Measurements from ENCODE around the gene RETN.

Gene RETN

DNA sequence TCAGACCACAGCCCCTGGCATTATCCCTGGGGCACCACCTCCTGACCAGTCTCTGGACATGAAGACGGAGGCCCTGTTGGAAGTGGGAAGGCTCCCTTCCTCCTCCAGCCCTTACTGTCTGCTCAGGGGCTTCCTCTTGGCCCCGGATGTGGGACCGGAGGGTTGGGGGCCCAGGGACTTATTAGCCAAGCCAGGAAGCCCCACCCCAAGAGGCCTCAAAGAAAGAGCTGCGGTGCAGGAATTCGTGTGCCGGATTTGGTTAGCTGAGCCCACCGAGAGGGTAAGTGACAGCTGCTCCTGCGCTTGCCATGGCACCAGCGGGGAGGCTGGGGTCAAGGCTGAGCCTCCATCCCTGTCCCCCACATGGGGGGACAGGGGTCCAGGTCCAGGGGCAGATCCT is at the start of gene RETN:
TSS of gene RETN (plus strand) at position 208 of the 400 bp plus-strand sequence. CDS start 278 bp downstream, outside the sequence.
- DNase-seq: no peak

DNA sequence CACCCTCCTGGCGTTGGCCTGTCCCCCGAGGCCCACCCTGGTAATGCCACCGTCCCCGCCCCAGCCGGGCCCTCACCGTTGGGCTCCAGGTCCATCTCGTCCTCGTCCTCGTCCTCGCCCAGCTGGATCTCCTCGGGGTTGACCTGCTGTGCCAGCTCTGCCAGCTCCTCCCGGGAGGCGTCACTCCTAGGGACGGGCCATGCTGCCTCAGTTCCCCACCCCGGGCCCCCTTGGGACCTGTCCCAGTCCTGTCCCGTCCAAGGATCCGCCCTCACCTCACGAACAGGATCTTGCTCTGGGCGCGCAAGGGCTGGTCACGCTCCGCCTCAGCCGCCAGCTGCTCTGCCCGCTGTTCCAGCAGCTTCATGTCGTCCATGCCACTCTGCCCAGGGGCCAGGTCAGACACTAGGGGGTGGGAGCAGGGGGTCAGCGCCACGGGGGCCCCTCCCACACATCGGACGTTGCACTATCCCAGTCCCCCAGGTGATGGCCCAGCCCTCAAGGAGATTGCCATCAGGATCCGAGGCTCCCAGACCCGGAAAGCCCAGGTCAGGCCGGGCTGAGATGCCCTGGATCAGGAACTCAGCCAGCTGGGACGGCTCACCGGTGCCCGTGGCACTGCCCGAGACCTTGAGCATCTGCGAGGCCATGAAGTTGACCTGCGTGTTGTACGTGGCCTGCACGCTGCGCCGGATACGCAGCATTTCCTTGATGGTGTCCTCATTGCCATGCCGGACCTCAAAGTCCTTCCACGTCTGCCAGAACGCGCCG is 49.0 kb upstream of the RETN start:
- DNase-seq: no peak

GRCh38 chr19:7620442-7621412 is 48.1 kb upstream of the RETN start:
- DNase-seq: no peak

- DNase-seq: no peak
Observed at GRCh38 chr19:7622933-7623685, 45.7 kb upstream of the RETN start.

DNA sequence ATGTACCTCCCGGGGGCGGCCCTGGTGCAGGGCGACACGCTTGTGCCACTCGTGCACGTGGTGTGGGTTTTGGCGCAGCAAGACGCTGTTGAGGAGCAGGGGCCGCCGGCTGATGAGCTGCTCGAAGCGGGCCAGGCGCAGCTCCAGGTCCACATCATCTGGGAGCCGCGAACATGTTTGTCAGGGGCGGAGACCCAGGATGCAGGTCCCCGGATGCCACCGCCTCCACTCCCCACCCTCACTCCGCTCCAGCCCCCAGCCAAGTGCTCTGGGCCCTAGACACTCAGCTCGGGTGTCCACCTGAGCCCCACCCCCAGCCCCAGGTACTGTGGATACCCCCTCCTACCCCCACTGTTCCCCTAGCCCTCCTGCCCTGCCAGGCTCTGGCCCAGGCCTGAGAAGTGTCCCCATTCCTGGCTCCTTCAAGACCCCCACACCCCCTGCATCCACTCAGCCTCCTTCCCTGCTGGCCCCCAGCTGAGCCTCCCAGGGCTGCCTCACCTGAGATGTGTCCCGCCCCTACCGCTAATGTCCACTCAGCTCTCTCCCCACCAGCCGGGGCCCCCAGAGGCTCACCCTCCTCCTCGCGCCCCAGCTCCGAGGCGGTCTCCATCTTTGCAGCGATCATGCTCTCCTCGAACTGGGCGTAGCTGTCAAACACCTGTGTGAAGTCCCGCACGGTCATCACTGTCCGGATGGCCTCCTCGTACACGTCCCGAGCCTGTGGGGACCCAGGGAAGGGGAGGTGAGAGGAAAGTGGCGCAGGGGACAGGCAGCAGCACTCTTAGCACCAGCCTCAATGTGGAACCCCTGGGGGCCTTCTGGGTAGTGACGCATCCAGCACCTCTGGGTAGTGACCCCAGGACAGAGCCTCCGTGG is 44.9 kb upstream of the RETN start:
- DNase-seq: no peak

DNA sequence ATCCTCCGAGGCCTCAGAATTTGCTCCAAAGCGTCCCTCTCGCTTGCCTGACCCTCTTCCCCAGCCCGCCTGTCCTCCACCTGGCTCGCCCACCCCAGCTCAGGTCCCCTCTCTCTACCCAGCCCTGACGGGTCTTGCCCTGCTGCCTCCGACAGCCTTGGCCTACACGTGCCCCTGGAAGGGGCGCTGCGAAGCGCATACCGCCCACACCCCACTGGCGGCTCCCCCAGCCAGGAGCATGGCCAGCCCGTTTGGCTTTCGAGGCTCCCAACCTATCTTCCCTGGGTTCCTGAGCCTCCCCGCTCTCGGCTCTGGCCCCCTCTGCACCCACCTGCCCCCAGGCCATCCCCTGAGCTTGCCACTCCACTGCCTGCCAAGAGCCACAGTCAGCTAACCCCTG is 44.0 kb upstream of the RETN start:
- DNase-seq: no peak

- DNase-seq: no peak
Observed at GRCh38 chr19:7625763-7626372, 43.0 kb upstream of the RETN start.

- no peak for DNase-seq
Observed at GRCh38 chr19:7627166-7627565, 41.7 kb upstream of the RETN start.

GRCh38 chr19:7628589-7629311 is 40.1 kb upstream of the RETN start:
- no peak for DNase-seq

- DNase-seq: peak; percentile 96
Observed at GRCh38 chr19:7629347-7630054, 39.3 kb upstream of the RETN start, which contains the start of the genes PET100 and XAB2. Gene PET100, plus strand, starts transcription at chr19:7629793. Its CDS starts 41 bp downstream, at chr19:7629834. Gene XAB2, minus strand, starts transcription at chr19:7629545. Its CDS starts 18 bp downstream, at chr19:7629527.

- no peak for DNase-seq
Observed at GRCh38 chr19:7631577-7631976, 37.3 kb upstream of the RETN start.

DNA sequence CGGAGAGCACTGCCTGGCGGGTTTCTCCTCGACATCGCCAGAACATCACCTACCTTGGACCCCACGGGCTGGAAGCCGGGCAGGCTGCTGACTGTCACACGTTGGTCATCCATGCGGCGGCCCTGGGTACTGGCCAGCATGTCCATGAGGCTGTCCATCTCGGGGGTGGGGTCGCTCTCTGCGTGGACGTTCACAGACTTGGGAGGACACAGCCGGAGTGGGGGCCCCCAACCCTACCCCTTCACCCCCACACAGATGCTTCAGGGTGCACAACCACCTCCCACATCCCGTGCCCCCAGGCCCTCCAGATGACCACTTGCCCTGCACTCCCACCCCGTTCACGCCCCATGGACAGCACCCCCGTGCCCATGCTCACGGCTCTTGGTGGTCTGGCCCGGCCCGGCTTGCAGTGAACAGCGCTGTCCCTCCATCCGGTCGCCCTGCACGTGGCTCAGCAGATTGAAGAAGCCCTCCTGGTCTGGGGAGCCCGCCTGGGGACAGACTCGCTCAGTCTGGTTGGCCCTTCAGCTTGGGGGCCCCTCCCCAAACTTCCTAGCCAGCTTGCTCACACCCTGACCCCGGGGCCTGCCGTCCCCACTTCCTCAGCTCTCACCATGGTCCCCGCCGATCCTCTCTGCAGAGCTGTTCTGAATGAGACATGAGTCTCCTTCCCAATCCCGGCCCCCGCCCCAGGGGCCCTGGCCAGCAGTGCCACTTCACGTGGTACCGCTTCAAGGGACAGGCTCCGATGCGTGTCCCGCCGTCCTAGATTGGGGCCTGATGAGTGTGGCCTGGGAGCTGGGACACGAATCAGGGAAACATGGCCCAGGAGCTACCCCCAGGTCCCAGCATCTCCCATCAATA is 36.3 kb upstream of the RETN start:
- DNase-seq: no peak

DNA sequence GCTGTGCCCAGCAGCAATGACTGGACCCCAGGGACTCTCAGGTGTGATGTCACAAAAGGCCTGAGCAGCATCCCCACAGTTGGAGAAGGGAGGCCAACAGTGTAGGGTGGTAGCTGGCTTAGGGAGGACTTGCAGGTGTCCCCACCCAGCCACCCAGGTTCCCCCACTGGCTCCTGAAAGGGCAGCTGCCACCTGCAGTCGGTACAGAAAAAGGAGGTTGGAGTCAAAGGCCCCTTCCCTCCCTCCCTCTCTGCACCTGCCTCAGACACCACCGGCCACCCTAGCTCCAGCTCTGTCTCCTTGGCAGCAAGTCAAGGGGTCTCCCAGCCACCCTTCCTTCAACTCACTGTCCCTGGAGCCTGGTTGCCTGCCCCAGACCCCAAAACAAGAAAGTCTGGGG is 35.2 kb upstream of the RETN start, which contains the start of gene PCP2:
TSS of gene PCP2 (minus strand) at position 22 of the 400 bp plus-strand sequence. CDS start 262 bp downstream, outside the sequence.
- no peak for DNase-seq

DNA sequence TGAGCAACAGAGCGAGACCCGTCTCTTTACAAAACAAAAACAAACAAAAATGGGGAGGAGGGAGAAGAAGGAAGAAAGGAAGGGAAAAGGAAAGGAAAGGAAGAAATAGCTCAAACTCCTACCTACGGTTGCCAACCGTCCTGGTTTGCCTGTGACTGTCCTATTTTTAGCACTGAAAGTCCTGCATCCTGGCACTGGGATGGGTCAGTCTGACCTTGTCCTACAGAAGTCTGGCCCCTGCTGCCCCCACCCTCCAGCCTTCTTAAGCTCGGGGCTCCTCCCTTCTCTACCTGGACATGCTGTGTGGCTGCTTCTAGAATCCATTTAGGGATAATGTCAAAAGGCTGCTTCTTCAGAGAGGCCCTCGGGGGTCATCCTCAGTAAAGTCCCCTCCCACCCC is 33.2 kb upstream of the RETN start:
- no peak for DNase-seq

DNA sequence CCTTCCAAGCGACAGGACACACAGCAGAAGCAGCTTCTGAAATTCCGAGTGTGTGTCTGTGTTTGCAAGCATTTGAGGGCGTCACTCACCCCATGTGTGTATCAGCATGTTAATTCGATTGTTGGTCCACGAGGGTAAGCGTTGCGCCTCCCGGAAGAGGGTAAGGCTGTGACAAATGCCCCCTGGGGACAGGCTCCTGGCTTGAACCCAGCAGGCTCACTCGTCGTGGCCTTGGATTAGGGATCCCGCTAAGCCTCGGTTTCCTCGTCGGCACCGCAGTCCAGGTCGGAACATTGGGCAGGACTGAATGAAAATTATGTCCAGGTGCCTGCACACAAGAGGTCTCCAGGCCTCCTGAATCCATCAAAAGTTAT is 32.5 kb upstream of the RETN start:
- no peak for DNase-seq

DNA sequence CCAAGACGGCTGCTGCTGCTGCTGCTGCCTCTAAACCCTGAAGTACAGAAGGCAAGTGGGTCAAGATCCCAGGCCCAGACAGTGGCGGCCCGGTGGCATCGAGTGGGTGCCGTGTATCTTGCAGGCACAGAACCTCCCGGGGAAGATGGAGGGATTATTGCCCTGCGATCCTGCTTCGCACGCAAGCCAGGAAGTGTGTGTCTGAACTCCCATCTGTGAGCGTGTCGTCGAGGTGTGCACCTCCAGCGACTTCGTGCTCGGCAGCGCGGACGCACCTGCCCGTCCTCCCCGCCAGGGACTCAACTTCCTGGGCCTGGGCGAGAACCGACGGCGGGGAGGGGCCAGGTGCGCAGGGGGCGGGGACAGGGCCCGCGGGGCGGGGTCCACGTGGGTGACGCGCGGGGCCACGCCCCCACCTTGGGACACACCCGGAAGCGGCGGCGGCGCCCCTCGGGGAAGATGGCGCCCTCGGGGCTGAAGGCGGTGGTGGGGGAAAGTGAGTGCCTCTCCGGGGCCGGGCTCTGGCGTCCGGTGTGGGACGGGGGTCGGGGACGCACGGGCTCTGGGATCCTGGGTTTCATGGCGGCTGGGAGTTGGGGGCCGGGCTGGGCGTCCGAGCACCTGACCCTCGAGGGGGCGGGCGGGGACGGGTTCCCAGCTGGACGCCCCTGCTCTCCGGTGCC is 32.0 kb upstream of the RETN start, which contains the start of gene STXBP2:
TSS of gene STXBP2 (plus strand) at position 420 of the 683 bp plus-strand sequence. CDS start at position 460, 40 bp downstream.
- peak; percentile 82 for DNase-seq

DNA sequence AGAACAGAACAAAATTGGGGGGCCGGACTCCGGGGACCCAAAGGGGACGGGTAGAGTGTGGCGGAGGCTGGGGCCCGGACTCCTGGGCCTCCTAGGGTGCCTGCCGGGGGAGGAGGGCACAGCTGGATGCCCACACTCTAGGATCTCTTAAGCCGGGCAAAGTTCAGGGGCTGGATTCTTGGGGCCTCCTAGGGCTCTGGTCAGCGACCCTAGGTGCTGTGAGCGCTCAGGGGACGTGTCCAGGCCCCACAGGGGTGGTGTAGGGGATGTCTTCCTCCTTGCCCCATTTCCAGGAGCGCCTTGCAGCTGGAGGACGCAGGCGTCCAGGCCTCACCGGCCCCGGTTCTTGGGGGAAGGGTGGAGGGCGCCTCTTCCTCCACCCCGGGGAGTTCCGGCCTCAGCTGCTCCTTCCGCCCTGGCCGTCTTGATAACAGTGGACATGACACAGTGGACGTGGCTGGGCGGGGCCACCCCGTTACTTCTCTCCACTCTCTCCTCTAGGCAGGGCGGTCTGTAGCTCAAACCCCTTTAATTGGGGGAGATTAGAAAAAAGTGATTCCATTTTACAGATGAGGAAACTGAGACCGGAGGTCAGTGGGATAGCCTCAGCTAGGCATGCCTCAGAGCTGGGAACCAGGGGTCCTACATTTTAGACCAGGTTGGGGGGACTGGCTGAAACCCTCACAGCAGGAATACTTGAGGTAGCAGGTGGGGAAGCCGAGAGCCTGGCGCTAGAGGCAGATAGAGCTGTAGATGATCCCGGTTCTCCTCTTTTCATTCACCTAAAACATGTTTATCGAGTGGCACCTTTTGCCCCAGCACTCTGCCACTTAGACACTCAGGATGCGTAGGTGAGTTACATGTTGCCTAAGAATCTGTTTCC is 31.2 kb upstream of the RETN start:
- no peak for DNase-seq

Data from NCI-H2171 (cell line).